Smooth muscle cell of the umbilical artery (primary cell): ENCODE data around the gene LCP2. TPM values are rescaled to one million over a fixed set of nuclear protein-coding genes. Genes with fewer than 3 reads are reported as not detected.

Source experiments
- total RNA-seq: library from RNA; depleted of rRNA; stranded (reverse); fragments of >200 nt; gene quantifications from 2 replicates; pipeline ENCODE4 v1.2.3, GENCODE V29; 2014

LCP2 gene
- not detected in 2 replicates for total RNA-seq

DNA sequence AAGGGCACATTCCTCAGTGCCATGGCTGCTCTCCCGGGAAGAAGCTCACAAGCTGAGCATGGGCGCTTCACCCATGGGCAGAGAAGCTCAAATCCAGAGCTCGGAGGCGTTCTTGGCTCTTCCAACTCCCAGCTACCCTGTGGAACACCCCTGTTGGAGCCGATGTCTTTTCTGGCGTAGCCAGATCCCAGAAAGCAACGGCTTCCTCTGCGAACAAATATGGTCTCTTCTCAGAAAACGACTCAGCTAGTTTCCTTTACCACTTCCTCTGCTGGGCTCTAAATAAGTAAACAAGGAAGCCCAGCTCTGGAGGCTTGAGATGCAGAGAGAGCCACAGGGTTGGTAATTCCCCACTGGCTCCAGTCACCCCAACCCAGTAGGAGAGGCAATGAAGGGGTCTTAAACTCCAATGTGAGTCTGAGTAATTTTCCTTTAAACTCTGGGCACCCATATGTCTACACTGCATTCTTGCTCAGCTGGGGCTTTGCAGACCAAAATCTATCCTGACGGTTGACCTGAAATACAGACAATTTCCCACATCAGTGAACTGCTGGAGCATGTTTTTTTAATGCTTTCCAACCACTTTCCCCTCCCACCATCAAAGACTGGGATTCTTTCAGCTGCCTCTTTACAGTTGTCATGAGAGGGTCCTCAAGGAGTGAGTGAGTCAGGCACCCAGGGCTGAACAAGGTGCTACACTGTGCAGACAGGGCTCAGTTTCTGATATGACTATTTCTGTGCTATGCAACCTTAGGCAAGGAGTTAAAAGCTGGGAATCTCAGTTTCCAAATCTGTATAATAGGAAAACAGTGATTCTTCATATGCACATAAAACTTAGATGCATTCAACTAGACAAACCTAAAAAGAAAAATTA, at the start of gene LCP2:
Gene LCP2, minus strand, starts transcription at position 189 of the 874 bp plus-strand sequence. Its CDS starts 166 bp downstream, at position 23.

GRCh38 chr5:170232786-170233185, 64.8 kb downstream of the LCP2 start, which contains the start of gene C5orf58:
Gene C5orf58 (plus strand): TSS chr5:170232985. CDS start chr5:170234977, 1,992 bp downstream.

Other genes with a start within 250 kb of the LCP2 start
- gene FOXI1, start 191.9 kb downstream of the LCP2 start, total RNA-seq = not detected in 2 replicates
- gene C5orf58, start 64.8 kb downstream of the LCP2 start, total RNA-seq = not detected in 2 replicates
- gene KCNMB1, start 91.6 kb upstream of the LCP2 start, total RNA-seq = 0.05 TPM in 1 of 2 replicates, not detected in the other
- not detected in 2 replicates for gene KCNIP1, start 206.2 kb upstream of the LCP2 start, total RNA-seq